PC-3 (cell line): ENCODE data around the gene FGF11. TPM values are rescaled to one million over a fixed set of nuclear protein-coding genes. Genes with fewer than 3 reads are reported as not detected.
"Not testable (repeated sequence)": the region's sequence is repeated elsewhere in the genome, so short reads cannot be mapped to it uniquely, and the experiment has no call there.

Experiments
- ATAC-seq: fragments of 200-7000 bp; cut with Tn5 transposase; 2 replicates; pipeline ENCODE4 v1.9.1; 2020; ENCODE audit warnings: mild to moderate bottlenecking, moderate library complexity
- BruUV-seq: library from RNA; stranded (reverse); fragments of 400-500 nt; replicated peaks from 2 replicates; lab custom pipeline; 2021; lab: Mats Ljungman, UMichigan
- CTCF ChIA-PET: fragments of 300-600 bp; sonication (Branson Sonifier 250); formaldehyde crosslinking; loops from one replicate; lab custom pipeline; 2022; ENCODE audit warnings: antibody characterized with exemption; lab: Charles Lee
- POLR2A ChIA-PET: fragments of 300-600 bp; sonication (Branson Sonifier 250); formaldehyde crosslinking; loops from one replicate; lab custom pipeline; 2022; ENCODE audit warnings: antibody characterized with exemption; ENCODE audit not compliant: unreplicated experiment; lab: Charles Lee
- DNase-seq: peaks from one replicate; pipeline ENCODE4 v3.0.0-alpha.2; 2015
- H2AFZ ChIP-seq: fragments of 300-600 bp; sonication (generic); 2 replicates; pipeline ENCODE4 v1.6.0; 2016; ENCODE audit warnings: antibody characterized with exemption, low read length
- H3F3A ChIP-seq: fragments of 300-600 bp; sonication (generic); one replicate; pipeline ENCODE4 v1.6.0; 2017; ENCODE audit warnings: antibody characterized with exemption, low read length, control low read depth, mild to moderate bottlenecking; ENCODE audit not compliant: unreplicated experiment
- H3K27ac ChIP-seq: fragments of 300-600 bp; sonication (generic); 2 replicates; pipeline ENCODE4 v1.5.1; 2016; ENCODE audit warnings: mild to moderate bottlenecking, low read length
- H3K27me3 ChIP-seq: fragments of 300-600 bp; sonication (generic); 2 replicates; pipeline ENCODE4 v1.6.1; 2016; ENCODE audit warnings: low read length, mixed read lengths
- H3K36me3 ChIP-seq: fragments of 300-600 bp; sonication (generic); 2 replicates; pipeline ENCODE4 v1.6.1; 2016; ENCODE audit warnings: low read depth, mixed run types, low read length, mixed read lengths
- H3K4me1 ChIP-seq: fragments of 300-600 bp; sonication (generic); 2 replicates; pipeline ENCODE4 v1.5.1; 2016; ENCODE audit warnings: low read length; ENCODE audit not compliant: insufficient read depth
- H3K4me2 ChIP-seq: fragments of 300-600 bp; sonication (generic); 2 replicates; pipeline ENCODE4 v1.6.0; 2016; ENCODE audit warnings: low read length
- H3K4me3 ChIP-seq: fragments of 300-600 bp; sonication (generic); 2 replicates; pipeline ENCODE4 v1.5.1; 2016; ENCODE audit warnings: mild to moderate bottlenecking, low read length, mixed read lengths
- H3K79me2 ChIP-seq: fragments of 300-600 bp; sonication (generic); 2 replicates; pipeline ENCODE4 v1.6.1; 2017; ENCODE audit warnings: low read length, mixed read lengths
- H3K9ac ChIP-seq: fragments of 300-600 bp; sonication (generic); 2 replicates; pipeline ENCODE4 v1.6.0; 2016; ENCODE audit warnings: mild to moderate bottlenecking, low read length
- H3K9me2 ChIP-seq: fragments of 300-600 bp; sonication (generic); replicated peaks from 2 replicates; pipeline ENCODE4 v1.6.1; 2016; ENCODE audit warnings: mixed run types, low read length, mixed read lengths
- H3K9me3 ChIP-seq: fragments of 300-600 bp; sonication (generic); 2 replicates; pipeline ENCODE4 v1.6.1; 2016; ENCODE audit warnings: low read length, mixed read lengths
- H4K20me1 ChIP-seq: fragments of 300-600 bp; sonication (generic); 2 replicates; pipeline ENCODE4 v1.6.1; 2016; ENCODE audit warnings: low read length, mixed read lengths
- EZH2 ChIP-seq: fragments of 300-600 bp; sonication (generic); IDR thresholded peaks from one replicate; pipeline ENCODE4 v1.6.1; 2017; ENCODE audit warnings: antibody characterized with exemption, mild to moderate bottlenecking, low read length; ENCODE audit not compliant: unreplicated experiment
- EZH2phosphoT487 ChIP-seq: fragments of 300-600 bp; sonication (generic); IDR thresholded peaks from 2 replicates; pipeline ENCODE4 v1.6.1; 2018; ENCODE audit warnings: mild to moderate bottlenecking, antibody characterized with exemption, low read length, borderline replicate concordance
- intact Hi-C: fragments of 100-400 bp; cut with micrococcal nuclease; formaldehyde crosslinking; loops from 2 replicates; pipeline ENCODE4 v1.9.0; 2023
- total RNA-seq: library from RNA; depleted of rRNA; stranded (reverse); fragments of >200 nt; gene quantifications from 2 replicates; pipeline ENCODE4 v1.2.3, GENCODE V29; 2014
- TF ChIP-seq, protein P1 (sequence below): fragments of 300-600 bp; sonication (generic); conservative IDR thresholded peaks from 2 replicates; pipeline ENCODE4 v1.5.1; 2017; ENCODE audit warnings: antibody characterized with exemption, low read depth, mild to moderate bottlenecking, low read length

The FGF11 gene
- total RNA-seq, 1 experiment from 2014 or later = 0.69 TPM

DNA sequence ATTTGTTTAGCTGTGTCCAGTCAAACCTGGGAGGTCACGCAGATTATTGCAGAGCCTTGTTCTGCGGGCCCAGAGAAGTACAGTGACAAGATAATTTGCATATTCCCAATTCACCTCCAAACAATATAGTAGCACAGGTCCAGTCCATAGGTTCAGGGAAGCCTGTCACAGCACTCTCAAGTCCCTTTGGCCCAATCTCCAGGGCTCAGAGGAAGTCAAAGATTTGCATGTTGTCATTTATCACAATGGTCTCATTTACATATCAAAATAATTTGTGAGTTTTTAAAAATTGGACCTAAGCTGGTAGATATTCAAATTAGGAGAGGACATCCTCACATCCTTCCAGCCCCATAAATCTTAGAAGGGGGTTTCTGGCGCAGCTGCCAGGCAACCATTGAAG, 28.2 kb downstream of the FGF11 start:
- no peak overlapping the region for H3K4me3 ChIP-seq
- no peaks in the 10 kb centered on the region for H3K9me3 ChIP-seq
- intact Hi-C loops = no loop called here
- H3K4me1 ChIP-seq = no peaks in the 10 kb centered on the region
- no peak for ATAC-seq
- no TSS peak for BruUV-seq
- no peaks in the 10 kb centered on the region for H3K9me2 ChIP-seq
- H3F3A ChIP-seq = no peaks in the 10 kb centered on the region
- no peaks in the 10 kb centered on the region for H3K27me3 ChIP-seq
- POLR2A ChIA-PET = no interaction called here
- H3K9ac ChIP-seq = no peak overlapping the region
- H2AFZ ChIP-seq = no peak overlapping the region
- H3K79me2 ChIP-seq = peaks cover 20% of the 10 kb centered on the region; the same call in 1 of the 2 replicates
- H3K27ac ChIP-seq = no peak overlapping the region
- CTCF ChIA-PET = interaction anchor here (0.6 kb wide), 1 partner anchor 38 kb away, joined by 8 read pairs; no protein-coding TSS in a partner anchor
- TF ChIP-seq, protein P1, sequence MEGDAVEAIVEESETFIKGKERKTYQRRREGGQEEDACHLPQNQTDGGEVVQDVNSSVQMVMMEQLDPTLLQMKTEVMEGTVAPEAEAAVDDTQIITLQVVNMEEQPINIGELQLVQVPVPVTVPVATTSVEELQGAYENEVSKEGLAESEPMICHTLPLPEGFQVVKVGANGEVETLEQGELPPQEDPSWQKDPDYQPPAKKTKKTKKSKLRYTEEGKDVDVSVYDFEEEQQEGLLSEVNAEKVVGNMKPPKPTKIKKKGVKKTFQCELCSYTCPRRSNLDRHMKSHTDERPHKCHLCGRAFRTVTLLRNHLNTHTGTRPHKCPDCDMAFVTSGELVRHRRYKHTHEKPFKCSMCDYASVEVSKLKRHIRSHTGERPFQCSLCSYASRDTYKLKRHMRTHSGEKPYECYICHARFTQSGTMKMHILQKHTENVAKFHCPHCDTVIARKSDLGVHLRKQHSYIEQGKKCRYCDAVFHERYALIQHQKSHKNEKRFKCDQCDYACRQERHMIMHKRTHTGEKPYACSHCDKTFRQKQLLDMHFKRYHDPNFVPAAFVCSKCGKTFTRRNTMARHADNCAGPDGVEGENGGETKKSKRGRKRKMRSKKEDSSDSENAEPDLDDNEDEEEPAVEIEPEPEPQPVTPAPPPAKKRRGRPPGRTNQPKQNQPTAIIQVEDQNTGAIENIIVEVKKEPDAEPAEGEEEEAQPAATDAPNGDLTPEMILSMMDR = no peak
- TF ChIP-seq EZH2 (no peak), EZH2phosphoT487 (no peak)
- H4K20me1 ChIP-seq = no peaks in the 10 kb centered on the region
- DNase-seq = no peak
- no peak overlapping the region for H3K4me2 ChIP-seq
- no peaks in the 10 kb centered on the region; the same call in 1 of the 2 replicates for H3K36me3 ChIP-seq

DNA sequence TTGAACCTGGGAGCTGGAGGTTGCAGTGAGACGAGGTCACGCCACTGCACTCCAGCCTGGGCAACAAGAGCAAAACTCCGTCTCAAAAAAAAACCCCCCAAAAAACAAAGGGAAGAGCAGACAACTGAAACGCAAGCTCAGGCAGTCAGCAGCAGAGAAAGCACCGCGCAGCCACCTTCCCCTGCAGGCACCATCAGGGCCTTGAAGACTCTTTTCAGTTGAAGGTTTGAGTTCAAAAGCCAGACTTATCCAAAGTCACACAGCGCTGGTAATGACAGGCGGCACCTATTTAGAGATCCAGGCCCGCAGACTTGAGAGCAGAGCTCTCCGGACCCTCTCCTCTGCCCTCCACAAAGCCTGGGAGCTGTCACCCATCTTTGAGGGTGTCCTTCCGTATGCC, 29.0 kb downstream of the FGF11 start:
- ChIA-PET CTCF (no interaction called here), POLR2A (no interaction called here)
- intact Hi-C loops = no loop called here
- no peak overlapping the region for H2AFZ ChIP-seq
- DNase-seq (no peak), ATAC-seq (no peak)
- no peak overlapping the region for H3K4me3 ChIP-seq
- no peaks in the 10 kb centered on the region for H3K9me2 ChIP-seq
- H3K27ac ChIP-seq = no peak overlapping the region
- no peak overlapping the region for H3K9ac ChIP-seq
- peaks cover 20% of the 10 kb centered on the region; the same call in 1 of the 2 replicates for H3K79me2 ChIP-seq
- TF ChIP-seq EZH2 (no peak), EZH2phosphoT487 (no peak)
- TF ChIP-seq, protein P1 = no peak
- no TSS peak for BruUV-seq
- H3F3A ChIP-seq = no peaks in the 10 kb centered on the region
- H3K4me1 ChIP-seq = no peaks in the 10 kb centered on the region
- H3K4me2 ChIP-seq = no peak overlapping the region
- H3K27me3 ChIP-seq = no peaks in the 10 kb centered on the region
- H3K9me3 ChIP-seq = no peaks in the 10 kb centered on the region
- no peaks in the 10 kb centered on the region; the same call in 1 of the 2 replicates for H3K36me3 ChIP-seq
- no peaks in the 10 kb centered on the region for H4K20me1 ChIP-seq

DNA sequence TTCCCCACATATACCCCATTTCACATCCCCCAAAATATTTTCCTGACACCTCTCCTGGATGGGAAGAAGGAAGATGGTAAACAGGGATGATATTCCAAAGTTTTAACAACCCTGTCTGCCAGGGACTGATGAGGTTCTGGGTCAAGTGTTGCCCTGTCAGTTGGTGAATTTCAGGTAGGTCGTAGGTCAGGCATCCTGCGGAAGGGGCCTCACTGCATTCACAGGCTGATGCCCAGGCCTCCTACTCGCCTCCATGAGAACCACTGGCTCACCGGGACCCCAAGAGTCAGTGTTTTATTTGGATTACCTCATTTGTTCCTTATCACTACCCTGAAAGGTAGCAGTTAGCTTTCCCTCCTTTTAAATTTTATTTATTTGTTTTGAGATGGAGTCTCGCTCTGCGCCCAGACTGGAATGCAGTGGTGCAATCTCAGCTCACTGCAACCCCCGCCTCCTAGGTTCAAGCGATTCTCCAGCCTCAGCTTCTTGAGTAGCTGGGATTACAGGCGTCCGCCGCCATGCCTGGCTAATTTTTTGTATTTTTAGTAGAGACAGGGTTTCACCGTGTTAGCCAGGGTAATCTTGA, 29.6 kb downstream of the FGF11 start:
- Histone ChIP-seq H3K4me1 (no peaks in the 10 kb centered on the region), H3K27me3 (no peaks in the 10 kb centered on the region), H4K20me1 (no peaks in the 10 kb centered on the region), H3K4me3 (no peak overlapping the region), H3K9ac (no peak overlapping the region), H3K36me3 (no peaks in the 10 kb centered on the region), H3K27ac (no peak overlapping the region), H3K9me2 (no peaks in the 10 kb centered on the region), H3F3A (no peaks in the 10 kb centered on the region), H3K4me2 (no peak overlapping the region), H2AFZ (no peak overlapping the region), H3K79me2 (peaks cover 27% of the 10 kb centered on the region), H3K9me3 (no peaks in the 10 kb centered on the region)
- no TSS peak for BruUV-seq
- ATAC-seq (no peak), DNase-seq (no peak)
- intact Hi-C loops = no loop called here
- CTCF ChIA-PET = no interaction called here
- no peak for TF ChIP-seq EZH2phosphoT487
- TF ChIP-seq, protein P1 = no peak
- no peak for TF ChIP-seq EZH2
- POLR2A ChIA-PET = no interaction called here

DNA sequence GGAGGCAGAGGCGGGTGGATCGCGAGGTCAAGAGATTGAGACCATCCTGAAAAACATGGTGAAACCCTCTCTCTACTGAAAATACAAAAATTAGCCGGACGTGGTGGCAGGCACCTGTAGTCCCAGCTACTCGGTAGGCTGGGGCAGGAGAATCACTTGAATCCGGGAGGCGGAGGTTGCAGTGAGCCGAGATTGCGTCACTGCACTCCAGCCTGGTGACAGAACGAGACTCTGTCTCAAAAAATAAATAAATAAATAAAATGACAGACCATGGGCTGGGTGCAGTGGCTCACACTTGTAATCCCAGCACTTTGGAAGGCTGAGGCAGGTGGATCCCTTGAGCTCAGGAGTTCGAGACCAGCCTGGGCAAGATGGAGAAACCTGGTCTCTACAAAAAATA, 30.5 kb downstream of the FGF11 start:
- H3K79me2 ChIP-seq = peaks cover 36% of the 10 kb centered on the region
- intact Hi-C loops, CTCF ChIA-PET, H3K9ac ChIP-seq, BruUV-seq, ATAC-seq, H3K36me3 ChIP-seq, H3K27ac ChIP-seq, H3K4me3 ChIP-seq, DNase-seq, POLR2A ChIA-PET, H3K4me2 ChIP-seq, H3K9me2 ChIP-seq, H3F3A ChIP-seq, H3K4me1 ChIP-seq, H3K9me3 ChIP-seq, H2AFZ ChIP-seq, H4K20me1 ChIP-seq, H3K27me3 ChIP-seq: not testable (repeated sequence)
